GM12878 (cell line): ENCODE measurements around the gene NRG3. TPM values are rescaled to one million over a fixed set of nuclear protein-coding genes. Genes with fewer than 3 reads are reported as not detected.

Experiments used
- ASH2L ChIP-seq: fragments of 300-600, 200-600 bp; sonication (generic); IDR thresholded peaks from 2 replicates; pipeline ENCODE4 v1.6.1; 2017; ENCODE audit warnings: low read depth, mild to moderate bottlenecking, borderline replicate concordance
- EP300 ChIP-seq, 2 experiments: fragments of 150-350 bp in 1 of 2; IDR thresholded peaks; 2 replicates each; pipeline ENCODE4 v1.6.1; 2011 to 2012; ENCODE audit warnings: low read depth in 2 of 2, low read length in 2 of 2, borderline replicate concordance in 1 of 2, improper control_type of control experiment in 1 of 2, inconsistent platforms in 1 of 2; ENCODE audit not compliant: control insufficient read depth in 1 of 2
- IKZF2 ChIP-seq, 2 experiments: fragments of 450-650 bp; IDR thresholded peaks; 2 replicates each; pipeline ENCODE4 v1.6.1; 2017; ENCODE audit warnings: mild to moderate bottlenecking in 2 of 2, moderate library complexity in 2 of 2
- SMARCA5 ChIP-seq: fragments of 450-650 bp; IDR thresholded peaks from 2 replicates; pipeline ENCODE4 v1.6.1; 2017; ENCODE audit warnings: mild to moderate bottlenecking
- polyA plus RNA-seq, 11 experiments: library from polyadenylated mRNA; depleted of rRNA in 4 of 11; unstranded in 6 of 11; stranded (reverse) in 5 of 11; fragments of >200 nt; fragmentation: Nextera tagmentation in 4 of 11; fragmentation: Illumina TruSeq in 1 of 11; extraction: Ambion mirVana in 4 of 11; extraction: Trizol in 1 of 11; gene quantifications; 1 replicate in 1 of 11; 2 replicates in 10 of 11; pipeline versions ENCODE4 v1.2.1 to v1.2.3, GENCODE V29; 2011 to 2016; ENCODE audit warnings: inconsistent platforms in 2 of 11, missing spikeins in 2 of 11, low read depth in 1 of 11
- total RNA-seq, 4 experiments: library from RNA; depleted of rRNA in 3 of 4; stranded (reverse); fragments of >200 nt in 3 of 4; fragmentation: Illumina TruSeq in 1 of 4; extraction: Trizol in 1 of 4; gene quantifications; 2 replicates each; pipeline versions ENCODE4 v1.2.1 to v1.2.3, GENCODE V29; 2013 to 2021
- TF ChIP-seq, protein P1 (sequence below): fragments of 450-650 bp; IDR thresholded peaks from 2 replicates; pipeline ENCODE4 v1.6.1; 2016; ENCODE audit warnings: mild to moderate bottlenecking, moderate library complexity, borderline replicate concordance
- TF ChIP-seq, protein P2 (sequence below): fragments of 450-650 bp; IDR thresholded peaks from 2 replicates; pipeline ENCODE4 v1.6.1; 2017; ENCODE audit warnings: borderline replicate concordance

The NRG3 gene
- total and polyA plus RNA-seq, 10 of the 15 experiments (the other 5 are each of a cell fraction or from before 2014, with no cell fraction given), result 0.03 to 0.41 (median 0.17) TPM; not detected in 3

- TF ChIP-seq, protein P1, sequence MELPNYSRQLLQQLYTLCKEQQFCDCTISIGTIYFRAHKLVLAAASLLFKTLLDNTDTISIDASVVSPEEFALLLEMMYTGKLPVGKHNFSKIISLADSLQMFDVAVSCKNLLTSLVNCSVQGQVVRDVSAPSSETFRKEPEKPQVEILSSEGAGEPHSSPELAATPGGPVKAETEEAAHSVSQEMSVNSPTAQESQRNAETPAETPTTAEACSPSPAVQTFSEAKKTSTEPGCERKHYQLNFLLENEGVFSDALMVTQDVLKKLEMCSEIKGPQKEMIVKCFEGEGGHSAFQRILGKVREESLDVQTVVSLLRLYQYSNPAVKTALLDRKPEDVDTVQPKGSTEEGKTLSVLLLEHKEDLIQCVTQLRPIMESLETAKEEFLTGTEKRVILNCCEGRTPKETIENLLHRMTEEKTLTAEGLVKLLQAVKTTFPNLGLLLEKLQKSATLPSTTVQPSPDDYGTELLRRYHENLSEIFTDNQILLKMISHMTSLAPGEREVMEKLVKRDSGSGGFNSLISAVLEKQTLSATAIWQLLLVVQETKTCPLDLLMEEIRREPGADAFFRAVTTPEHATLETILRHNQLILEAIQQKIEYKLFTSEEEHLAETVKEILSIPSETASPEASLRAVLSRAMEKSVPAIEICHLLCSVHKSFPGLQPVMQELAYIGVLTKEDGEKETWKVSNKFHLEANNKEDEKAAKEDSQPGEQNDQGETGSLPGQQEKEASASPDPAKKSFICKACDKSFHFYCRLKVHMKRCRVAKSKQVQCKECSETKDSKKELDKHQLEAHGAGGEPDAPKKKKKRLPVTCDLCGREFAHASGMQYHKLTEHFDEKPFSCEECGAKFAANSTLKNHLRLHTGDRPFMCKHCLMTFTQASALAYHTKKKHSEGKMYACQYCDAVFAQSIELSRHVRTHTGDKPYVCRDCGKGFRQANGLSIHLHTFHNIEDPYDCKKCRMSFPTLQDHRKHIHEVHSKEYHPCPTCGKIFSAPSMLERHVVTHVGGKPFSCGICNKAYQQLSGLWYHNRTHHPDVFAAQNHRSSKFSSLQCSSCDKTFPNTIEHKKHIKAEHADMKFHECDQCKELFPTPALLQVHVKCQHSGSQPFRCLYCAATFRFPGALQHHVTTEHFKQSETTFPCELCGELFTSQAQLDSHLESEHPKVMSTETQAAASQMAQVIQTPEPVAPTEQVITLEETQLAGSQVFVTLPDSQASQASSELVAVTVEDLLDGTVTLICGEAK, result no peak
- TF ChIP-seq EP300 (IDR thresholded peaks at IDR 0.05; ENCODE audit: borderline replicate concordance in 1 of 2, control insufficient read depth in 1 of 2, low read depth in 2 of 2, low read length in 2 of 2), result no peak
- TF ChIP-seq ASH2L, result no peak
- TF ChIP-seq, protein P2, sequence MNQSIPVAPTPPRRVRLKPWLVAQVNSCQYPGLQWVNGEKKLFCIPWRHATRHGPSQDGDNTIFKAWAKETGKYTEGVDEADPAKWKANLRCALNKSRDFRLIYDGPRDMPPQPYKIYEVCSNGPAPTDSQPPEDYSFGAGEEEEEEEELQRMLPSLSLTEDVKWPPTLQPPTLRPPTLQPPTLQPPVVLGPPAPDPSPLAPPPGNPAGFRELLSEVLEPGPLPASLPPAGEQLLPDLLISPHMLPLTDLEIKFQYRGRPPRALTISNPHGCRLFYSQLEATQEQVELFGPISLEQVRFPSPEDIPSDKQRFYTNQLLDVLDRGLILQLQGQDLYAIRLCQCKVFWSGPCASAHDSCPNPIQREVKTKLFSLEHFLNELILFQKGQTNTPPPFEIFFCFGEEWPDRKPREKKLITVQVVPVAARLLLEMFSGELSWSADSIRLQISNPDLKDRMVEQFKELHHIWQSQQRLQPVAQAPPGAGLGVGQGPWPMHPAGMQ, result no peak
- TF ChIP-seq IKZF2 (IDR thresholded peaks at IDR 0.05), result no peak
- no peak for TF ChIP-seq SMARCA5
Observed at GRCh38 chr10:81872206-81872862, 2.7 kb upstream of the NRG3 start (continued).
